Measurements from ENCODE around the gene OSBPL3. TPM values are rescaled to one million over a fixed set of nuclear protein-coding genes. Genes with fewer than 3 reads are reported as not detected.

Gene OSBPL3
- polyA plus RNA-seq, 1 donor (not counting 4 experiments of a cell fraction or from before 2014, with no cell fraction given): 34.0 TPM

DNA sequence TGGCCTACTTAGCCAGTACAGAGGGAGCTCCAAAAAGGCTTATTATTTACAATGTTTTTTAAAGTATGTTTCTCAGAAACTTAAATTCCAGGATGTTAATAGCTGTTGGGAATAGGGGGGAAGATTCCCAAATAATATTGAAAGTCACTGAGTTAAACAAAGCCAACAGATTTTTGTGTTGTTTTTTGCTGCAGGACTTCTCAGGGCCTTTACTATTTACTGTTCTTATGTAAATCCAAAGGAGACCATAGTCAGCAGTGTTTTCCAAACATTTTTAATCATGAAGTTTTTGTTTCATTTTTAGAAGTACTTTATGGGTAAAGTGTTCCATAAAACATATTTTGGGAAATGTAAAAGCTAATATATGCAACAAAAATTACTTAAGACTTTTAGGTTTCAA, 122.4 kb downstream of the OSBPL3 start:
- Histone ChIP-seq H3K4me1 (ENCODE audit: control insufficient read depth, extremely low read depth, insufficient read depth, low read length) (peaks cover 6% of the 10 kb centered on the region), H3K4me3 (ENCODE audit: control insufficient read depth in 2 of 3, extremely low read depth in 1 of 3, insufficient read depth in 2 of 3, low read depth in 1 of 3, low read length in 3 of 3) (no peak overlapping the region), H3K9me3 (ENCODE audit: control insufficient read depth, low read depth, low read length) (no peaks in the 10 kb centered on the region), H3K9me1 (ENCODE audit: control insufficient read depth, extremely low read depth, insufficient read depth, low read length) (no peaks in the 10 kb centered on the region), H2AFZ (ENCODE audit: control insufficient read depth, low read length) (no peak overlapping the region), H4K20me1 (ENCODE audit: control insufficient read depth, extremely low read depth, insufficient read depth, low read length) (no peaks in the 10 kb centered on the region), H3K27me3 (ENCODE audit: control insufficient read depth, extremely low read depth, insufficient read depth, low read length) (no peaks in the 10 kb centered on the region), H3K79me2 (ENCODE audit: control insufficient read depth, insufficient read depth, low read length) (no peaks in the 10 kb centered on the region), H3K4me2 (ENCODE audit: control insufficient read depth, extremely low read depth, insufficient read depth, low read depth, low read length) (no peak overlapping the region), H3K27ac (ENCODE audit: control insufficient read depth, insufficient read depth, low read length) (no peak overlapping the region), H3K36me3 (ENCODE audit: control insufficient read depth in 2 of 2, extremely low read depth in 1 of 2, insufficient read depth in 2 of 2, low read length in 2 of 2) (peaks cover 3 to 19% of the 10 kb centered on the region in 2 experiments), H3K9ac (ENCODE audit: control insufficient read depth, extremely low read depth, insufficient read depth, low read length) (no peak overlapping the region)
- FAIRE-seq: no peak
- TF ChIP-seq, protein P1, sequence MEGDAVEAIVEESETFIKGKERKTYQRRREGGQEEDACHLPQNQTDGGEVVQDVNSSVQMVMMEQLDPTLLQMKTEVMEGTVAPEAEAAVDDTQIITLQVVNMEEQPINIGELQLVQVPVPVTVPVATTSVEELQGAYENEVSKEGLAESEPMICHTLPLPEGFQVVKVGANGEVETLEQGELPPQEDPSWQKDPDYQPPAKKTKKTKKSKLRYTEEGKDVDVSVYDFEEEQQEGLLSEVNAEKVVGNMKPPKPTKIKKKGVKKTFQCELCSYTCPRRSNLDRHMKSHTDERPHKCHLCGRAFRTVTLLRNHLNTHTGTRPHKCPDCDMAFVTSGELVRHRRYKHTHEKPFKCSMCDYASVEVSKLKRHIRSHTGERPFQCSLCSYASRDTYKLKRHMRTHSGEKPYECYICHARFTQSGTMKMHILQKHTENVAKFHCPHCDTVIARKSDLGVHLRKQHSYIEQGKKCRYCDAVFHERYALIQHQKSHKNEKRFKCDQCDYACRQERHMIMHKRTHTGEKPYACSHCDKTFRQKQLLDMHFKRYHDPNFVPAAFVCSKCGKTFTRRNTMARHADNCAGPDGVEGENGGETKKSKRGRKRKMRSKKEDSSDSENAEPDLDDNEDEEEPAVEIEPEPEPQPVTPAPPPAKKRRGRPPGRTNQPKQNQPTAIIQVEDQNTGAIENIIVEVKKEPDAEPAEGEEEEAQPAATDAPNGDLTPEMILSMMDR (optimal IDR thresholded peaks at IDR 0.05 in 1 of 3, IDR thresholded peaks at IDR 0.05 in 1 of 3, conservative IDR thresholded peaks at IDR 0.05 in 1 of 3; ENCODE audit: extremely low read depth in 1 of 3, insufficient read depth in 2 of 3, low read length in 3 of 3): no peak
- TF ChIP-seq EZH2 (IDR thresholded peaks at IDR 0.05; ENCODE audit: low read length): no peak
- no peak for DNase-seq (ENCODE audit: low read depth, low spot score)
- dilution Hi-C loops (cut with MboI; ENCODE audit: extremely low pct_ligation_motif_present, low sequenced_read_pairs): no loop called here

DNA sequence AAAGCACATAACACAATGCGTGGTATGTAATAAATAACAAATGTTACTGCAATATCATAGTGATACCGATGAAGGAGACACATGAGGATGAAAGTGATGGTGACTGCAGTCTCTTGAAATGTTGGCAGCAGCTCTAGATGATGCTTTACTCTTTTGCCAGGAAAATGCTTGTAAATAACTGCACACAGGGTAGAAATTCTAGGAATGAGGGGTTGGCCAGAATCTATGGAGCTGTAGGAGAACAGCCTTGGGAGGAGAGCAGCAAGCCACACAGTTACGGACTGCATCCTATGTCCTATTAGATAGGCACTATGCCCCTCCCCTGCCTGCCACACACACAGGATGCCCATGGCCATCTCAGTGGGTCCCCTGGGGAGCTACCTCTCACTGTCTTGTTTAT, 125.1 kb downstream of the OSBPL3 start:
- Histone ChIP-seq H3K27ac (ENCODE audit: control insufficient read depth, insufficient read depth, low read length) (no peak overlapping the region), H3K4me3 (ENCODE audit: control insufficient read depth in 2 of 3, extremely low read depth in 1 of 3, insufficient read depth in 2 of 3, low read depth in 1 of 3, low read length in 3 of 3) (no peak overlapping the region), H3K9me1 (ENCODE audit: control insufficient read depth, extremely low read depth, insufficient read depth, low read length) (no peaks in the 10 kb centered on the region), H3K4me1 (ENCODE audit: control insufficient read depth, extremely low read depth, insufficient read depth, low read length) (peaks cover 12% of the 10 kb centered on the region), H4K20me1 (ENCODE audit: control insufficient read depth, extremely low read depth, insufficient read depth, low read length) (no peaks in the 10 kb centered on the region), H3K9ac (ENCODE audit: control insufficient read depth, extremely low read depth, insufficient read depth, low read length) (no peak overlapping the region), H3K36me3 (ENCODE audit: control insufficient read depth in 2 of 2, extremely low read depth in 1 of 2, insufficient read depth in 2 of 2, low read length in 2 of 2) (peaks cover 6 to 31% of the 10 kb centered on the region in 2 experiments), H3K79me2 (ENCODE audit: control insufficient read depth, insufficient read depth, low read length) (no peaks in the 10 kb centered on the region), H2AFZ (ENCODE audit: control insufficient read depth, low read length) (no peak overlapping the region), H3K4me2 (ENCODE audit: control insufficient read depth, extremely low read depth, insufficient read depth, low read depth, low read length) (no peak overlapping the region), H3K9me3 (ENCODE audit: control insufficient read depth, low read depth, low read length) (no peaks in the 10 kb centered on the region), H3K27me3 (ENCODE audit: control insufficient read depth, extremely low read depth, insufficient read depth, low read length) (no peaks in the 10 kb centered on the region)
- no peak for DNase-seq (ENCODE audit: low read depth, low spot score)
- no peak for FAIRE-seq
- TF ChIP-seq EZH2 (IDR thresholded peaks at IDR 0.05; ENCODE audit: low read length): no peak
- TF ChIP-seq, protein P1 (optimal IDR thresholded peaks at IDR 0.05 in 1 of 3, IDR thresholded peaks at IDR 0.05 in 1 of 3, conservative IDR thresholded peaks at IDR 0.05 in 1 of 3; ENCODE audit: extremely low read depth in 1 of 3, insufficient read depth in 2 of 3, low read length in 3 of 3): no peak
- dilution Hi-C loops (cut with MboI; ENCODE audit: extremely low pct_ligation_motif_present, low sequenced_read_pairs): no loop called here
